ENCODE data around the gene GPR152.
A peak's percentile ranks its signal among the peaks of the same experiment; 100 is the strongest.
"Not testable (repeated sequence)": the region's sequence is repeated elsewhere in the genome, so short reads cannot be mapped to it uniquely, and the experiment has no call there.

Gene GPR152

DNA sequence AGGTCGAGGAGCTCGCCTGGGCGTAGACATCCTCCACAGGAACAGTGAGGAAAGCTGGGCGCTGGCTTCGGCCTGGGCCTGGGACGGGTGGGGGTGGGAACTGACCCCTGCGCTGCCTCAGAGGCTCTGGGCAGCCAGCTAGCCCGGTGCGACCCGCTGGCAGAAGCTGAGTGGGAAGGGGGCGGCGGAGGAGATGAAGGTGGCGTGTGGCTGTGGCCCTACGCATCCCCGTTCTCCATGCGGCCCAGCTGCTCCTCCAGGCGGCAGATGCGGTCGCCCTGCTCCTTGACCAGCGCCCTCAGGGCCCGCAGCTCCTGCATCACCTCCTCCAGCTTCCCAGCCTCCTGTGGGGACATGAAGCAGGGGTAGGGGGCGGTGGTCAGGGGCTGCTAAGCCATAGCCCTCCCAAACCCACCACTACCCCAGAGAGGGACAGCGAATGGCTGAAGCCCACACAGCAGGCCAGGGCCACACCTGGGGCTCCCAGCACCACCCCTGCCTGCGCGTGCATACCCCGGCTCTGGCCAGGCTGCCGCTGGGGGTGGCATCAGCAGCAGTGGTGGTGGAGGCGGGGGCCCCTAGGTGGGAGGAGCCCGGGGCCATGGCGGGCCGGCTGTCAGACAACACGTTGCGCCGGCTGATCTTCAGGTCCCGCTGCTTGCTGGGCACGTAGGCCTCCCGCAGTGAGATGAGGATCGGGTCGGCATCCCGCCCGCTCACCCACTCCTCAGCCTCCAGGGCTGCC, 14.2 kb downstream of the GPR152 start:
- DNase-seq, result no peak

DNA sequence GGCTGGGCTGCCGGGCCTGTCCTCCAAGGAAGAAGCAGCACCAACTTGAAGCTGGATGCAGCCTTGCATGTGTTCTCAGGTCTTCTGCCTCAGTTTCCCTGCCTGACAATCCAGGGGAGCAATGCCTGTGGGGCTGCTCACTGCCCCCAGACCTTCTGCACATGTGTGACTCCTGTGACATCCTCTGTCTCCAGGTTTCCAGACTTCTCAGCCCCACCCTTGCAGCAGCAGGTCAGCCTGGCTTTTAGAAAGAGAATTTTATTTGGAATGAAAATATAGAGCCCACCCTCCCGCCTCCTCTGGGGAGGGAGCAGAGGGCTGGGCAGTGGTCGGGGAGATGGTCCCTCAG, 14.7 kb downstream of the GPR152 start:
- no peak for DNase-seq

DNA sequence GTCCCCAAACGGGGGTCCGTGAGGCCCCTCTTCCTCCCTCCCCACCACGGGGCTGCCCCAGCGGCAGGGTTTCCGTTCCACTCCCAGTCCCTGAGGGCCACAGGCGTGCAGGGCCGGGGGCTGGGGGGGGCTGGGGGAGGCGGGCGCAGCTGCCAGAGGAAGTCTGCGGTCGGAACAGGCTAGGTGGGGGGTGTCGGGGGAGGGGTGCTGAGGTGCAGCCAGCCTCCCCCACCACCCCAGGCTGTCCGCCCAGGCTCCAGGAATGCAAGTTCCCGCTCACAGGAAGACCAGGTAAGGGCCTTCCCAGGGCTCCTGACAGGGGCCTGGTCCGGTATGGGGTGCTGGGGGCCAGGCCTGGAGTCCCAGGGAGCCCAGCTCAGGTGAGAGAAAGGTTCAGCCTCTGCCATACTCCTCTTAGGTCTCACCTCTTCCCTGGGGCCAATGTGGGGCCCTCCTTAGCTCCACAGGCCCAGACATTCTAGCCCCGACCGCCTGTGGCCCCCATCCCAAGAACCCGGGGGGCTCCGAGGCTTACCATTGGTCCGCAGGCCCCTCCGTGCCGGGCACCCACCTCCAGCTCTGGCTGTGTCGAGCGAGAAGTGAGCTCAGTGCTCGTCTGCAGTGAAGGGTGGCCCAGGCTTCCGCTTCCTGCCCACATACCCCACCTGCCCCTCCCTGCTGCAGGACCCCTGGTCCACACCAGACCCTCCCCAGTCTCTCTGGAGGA, 15.3 kb downstream of the GPR152 start, which contains the start of gene PTPRCAP:
Gene PTPRCAP (minus strand): TSS at position 601 of the 727 bp plus-strand sequence. CDS start 63 bp downstream, at position 538.
- DNase-seq, result no peak

DNA sequence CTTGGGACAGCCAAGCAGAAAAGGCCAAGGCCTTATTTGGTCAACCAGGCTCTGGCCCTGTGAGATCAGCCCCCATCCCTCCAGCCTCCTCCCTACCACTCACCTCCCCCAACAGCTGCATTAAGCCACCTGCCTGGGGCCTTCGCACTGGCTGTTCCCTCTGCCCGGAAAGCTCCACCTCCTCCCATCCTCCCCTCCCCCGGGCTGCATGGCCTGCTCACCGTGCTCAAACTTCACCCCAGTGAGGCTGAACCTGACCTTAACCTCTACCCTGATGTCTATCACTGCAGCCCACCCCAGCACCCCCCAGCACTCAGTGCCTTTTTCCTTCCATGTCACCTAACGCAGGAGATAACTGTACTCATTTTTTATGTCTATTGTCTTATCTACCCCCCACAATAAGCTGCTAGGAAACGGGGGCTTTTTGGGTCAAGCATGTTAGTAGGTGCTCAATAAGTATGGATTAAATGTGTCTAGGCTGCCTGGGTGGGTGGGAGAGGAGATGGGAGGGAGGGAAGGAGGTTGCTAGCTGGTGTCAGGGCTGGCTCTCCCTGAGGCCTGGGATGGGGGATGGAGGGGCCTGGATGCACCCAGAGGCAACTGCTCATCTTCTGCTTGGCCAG, 16.0 kb downstream of the GPR152 start:
- DNase-seq, result no peak

DNA sequence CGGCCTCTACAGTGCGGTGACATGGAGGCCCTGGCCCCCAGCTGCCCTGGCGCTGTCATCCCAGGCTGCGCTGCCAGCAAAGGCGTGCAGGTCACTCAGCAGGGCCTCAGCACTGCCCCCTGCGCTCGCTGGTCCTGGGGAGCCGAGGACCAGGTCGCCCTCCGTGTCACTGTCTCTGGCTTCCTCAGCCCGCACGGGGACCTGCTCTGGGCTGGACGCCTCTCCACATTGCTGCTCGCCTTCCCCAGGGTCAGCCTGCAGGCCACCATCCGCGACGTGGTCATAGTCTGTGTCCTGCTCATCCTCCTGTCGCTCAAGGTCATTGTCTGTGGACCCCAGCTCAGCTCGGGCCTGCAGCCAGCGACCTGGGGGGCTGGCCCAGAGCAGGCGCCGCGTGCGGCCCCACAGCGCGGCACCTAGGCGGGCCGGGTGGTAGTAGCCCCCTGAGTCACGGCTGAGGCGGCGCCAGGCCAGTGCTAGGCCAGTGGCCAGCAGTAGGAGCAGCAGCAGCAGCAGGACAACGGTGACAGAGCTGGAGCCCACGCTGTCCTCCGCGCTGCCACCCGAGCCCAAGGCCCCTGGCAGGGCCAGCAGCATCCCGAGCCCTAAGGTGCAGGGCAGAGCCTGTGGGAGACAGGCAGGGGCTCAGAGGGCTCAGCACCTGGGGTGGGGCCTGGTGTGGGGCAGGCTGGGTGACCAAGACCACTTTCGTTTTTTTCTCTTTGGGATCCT, 16.6 kb downstream of the GPR152 start:
- DNase-seq, result no peak

DNA sequence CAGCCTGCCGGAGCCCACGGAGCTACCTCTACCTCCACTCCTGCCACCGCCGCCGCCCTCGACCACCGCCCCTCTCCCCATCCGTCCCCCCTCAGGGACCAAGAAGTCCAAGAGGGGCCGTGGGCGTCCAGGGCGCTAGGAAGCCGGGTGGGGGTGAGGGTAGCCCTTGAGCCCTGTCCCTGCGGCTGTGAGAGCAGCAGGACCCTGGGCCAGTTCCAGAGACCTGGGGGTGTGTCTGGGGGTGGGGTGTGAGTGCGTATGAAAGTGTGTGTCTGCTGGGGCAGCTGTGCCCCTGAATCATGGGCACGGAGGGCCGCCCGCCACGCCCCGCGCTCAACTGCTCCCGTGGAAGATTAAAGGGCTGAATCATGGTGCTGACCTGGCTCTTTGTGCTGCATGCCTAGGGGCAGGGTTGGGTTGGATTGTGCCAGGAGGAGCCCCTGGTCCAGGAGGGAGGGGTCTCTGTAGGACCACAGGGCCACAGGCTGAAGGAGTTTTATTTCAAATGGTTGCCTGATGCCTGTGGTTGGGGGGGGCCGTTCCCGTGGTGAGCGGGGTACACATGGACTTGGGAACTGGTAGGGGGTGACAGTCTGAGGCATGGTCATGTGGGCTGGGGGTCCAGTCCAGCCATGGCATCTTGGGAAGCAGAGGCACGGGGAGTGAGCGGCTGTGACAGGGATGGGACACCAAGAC, 17.4 kb downstream of the GPR152 start:
- no peak for DNase-seq

DNA sequence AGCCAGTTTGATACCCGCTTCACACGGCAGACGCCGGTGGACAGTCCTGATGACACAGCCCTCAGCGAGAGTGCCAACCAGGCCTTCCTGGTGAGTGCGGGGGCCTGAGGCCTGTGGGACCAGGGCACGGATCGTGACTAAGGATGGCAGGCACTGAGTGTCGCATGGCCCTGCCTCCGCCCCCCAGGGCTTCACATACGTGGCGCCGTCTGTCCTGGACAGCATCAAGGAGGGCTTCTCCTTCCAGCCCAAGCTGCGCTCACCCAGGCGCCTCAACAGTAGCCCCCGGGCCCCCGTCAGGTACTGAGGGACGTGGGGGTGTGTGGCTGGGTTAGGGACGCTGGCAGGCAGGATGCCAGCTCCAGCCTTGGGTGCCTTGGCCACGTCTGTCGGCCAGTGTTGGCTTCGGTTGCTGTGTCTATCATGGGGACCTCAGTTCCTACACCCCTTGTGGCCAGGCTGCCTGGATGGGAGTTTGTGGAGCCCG, 18.1 kb downstream of the GPR152 start:
- no peak for DNase-seq

DNA sequence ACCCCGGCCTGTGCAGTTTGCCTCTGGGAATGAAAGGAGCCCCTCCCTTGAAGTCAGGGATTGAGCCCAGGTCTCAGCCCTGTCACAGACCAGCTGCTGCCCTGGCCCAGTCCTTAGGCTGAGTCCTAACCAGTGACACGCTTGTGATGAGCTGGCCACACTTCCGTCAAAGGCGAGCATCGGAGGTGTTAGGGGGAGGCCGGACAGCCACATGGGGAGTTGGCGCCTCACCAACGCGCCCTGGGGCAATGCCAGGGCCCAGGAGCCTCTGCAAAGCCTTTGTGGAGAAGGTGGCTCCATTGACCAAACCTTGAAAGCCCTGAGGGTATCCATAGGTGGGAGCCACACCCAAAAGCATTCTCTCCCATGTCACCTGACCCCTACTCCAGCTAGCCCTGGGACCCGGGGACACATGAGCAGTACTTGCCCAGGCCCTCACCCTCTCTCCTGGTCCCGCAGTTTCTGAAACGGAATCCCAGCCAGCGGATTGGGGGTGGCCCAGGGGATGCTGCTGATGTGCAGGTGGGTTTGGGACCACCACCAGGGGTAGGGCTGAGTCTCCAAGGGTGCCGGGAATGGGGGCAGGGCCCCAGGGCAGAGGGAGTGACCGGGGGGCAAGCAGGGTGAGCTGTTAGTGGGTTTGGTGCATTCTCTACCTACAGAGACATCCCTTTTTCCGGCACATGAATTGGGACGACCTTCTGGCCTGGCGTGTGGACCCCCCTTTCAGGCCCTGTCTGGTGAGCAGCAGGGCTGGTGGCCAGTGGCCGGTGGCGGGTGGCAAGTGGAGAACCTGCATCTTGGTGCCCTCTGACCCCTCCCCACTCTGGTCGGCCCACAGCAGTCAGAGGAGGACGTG, 18.8 kb downstream of the GPR152 start:
- DNase-seq, result no peak

DNA sequence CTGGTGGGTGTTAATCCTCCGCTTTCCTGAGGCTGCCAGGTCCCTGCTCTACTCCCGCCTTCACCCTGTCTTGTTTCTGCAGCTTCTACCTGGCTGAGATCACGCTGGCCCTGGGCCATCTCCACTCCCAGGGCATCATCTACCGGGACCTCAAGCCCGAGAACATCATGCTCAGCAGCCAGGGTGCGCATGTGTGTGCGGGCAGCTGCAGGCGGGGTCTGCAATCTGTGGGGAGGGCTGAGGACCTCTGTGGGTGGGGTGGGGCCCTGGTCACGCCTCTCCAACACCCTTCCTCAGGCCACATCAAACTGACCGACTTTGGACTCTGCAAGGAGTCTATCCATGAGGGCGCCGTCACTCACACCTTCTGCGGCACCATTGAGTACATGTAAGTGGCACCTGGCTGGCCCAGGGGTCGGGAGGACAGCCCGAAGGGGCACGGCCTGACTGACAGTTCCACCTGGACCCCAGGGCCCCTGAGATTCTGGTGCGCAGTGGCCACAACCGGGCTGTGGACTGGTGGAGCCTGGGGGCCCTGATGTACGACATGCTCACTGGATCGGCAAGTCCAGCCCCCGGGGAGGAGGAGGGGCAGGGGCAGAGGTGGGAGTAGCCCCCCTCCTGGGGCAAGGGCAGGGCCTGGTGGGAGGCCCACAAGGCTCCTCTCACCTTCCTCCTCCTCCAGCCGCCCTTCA, 19.7 kb downstream of the GPR152 start:
- no peak for DNase-seq

DNA sequence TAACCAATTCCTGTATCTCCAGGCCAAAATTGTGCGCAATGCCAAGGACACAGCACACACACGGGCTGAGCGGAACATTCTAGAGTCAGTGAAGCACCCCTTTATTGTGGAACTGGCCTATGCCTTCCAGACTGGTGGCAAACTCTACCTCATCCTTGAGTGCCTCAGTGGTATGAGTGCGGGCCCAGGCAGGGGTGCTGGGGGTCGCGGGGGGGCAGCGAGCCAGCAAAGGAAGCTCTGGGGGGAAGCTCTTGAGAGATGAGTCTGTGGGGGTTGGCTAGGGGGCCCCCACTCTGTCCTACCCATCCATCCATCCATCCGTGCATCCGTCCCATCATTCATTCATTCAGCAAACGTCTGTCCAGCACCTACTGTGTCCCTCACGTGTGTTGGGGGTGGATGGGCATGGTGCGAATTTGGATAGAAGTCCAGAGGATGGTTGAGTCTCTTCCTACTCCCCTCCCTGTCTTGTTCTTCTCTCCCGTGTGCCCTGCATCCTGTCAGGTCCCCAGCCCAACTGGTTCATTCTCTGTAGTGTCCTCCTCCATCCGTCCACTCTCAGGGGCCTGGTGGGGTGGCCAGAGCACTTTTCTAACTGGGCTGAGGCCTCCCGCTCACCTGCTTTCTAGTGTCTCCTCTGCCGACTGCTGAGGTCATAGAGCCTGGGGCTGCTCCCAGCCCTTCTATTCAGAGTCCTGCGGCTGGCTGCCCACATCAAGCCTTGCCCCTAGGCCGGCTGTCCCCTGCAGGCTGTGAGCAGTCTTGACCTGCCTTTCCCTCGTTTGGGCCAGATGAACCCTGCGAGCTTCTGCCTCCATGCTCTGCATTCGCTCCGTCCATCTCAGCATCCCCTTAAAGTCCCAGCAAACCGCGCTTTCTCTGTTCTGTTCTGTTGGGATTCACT, 20.9 kb downstream of the GPR152 start:
- no peak for DNase-seq

DNA sequence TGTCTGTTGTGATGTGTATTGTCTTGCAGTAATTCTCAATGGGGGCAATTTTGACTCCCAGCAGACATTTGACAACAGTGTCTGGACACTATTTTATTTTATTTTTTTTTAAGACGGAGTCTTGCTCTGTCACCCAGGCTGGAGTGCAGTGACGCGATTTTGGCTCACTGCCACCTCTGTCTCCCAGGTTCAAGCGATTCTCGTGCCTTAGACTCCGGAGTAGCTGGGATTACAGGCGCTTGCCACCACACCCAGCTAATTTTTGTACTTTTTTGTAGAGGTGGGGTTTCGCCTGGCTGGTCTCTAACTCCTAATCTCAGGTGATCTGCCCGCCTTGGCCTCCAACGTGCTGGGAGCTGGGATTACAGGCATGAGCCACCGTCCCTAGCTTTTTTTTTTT, 22.8 kb downstream of the GPR152 start:
- no peak for DNase-seq

DNA sequence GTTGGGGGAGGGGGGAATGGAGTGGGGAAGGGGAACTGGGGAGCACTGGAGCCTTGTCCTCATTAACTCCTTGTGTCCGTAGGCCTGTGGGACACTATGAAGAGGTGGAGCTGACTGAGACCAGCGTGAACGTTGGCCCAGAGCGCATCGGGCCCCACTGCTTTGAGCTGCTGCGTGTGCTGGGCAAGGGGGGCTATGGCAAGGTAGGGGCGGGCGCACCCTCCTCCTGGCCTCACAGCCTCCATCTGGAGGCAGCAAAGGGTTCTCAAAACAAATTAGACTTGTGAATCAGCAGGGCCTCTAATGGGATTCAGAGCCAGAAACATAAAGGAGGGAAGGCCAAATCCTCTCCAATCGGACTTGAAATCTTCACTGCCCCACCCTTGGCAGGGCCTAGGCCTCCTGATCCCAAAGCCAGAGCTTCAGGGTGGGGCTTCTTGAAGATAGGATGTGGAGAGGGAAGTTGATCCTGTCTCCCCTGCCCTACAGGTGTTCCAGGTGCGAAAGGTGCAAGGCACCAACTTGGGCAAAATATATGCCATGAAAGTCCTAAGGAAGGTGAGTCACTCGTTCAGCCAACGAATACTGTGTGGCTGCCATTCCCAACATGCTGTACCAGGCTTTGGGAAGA, 23.4 kb downstream of the GPR152 start:
- DNase-seq, result no peak

DNA sequence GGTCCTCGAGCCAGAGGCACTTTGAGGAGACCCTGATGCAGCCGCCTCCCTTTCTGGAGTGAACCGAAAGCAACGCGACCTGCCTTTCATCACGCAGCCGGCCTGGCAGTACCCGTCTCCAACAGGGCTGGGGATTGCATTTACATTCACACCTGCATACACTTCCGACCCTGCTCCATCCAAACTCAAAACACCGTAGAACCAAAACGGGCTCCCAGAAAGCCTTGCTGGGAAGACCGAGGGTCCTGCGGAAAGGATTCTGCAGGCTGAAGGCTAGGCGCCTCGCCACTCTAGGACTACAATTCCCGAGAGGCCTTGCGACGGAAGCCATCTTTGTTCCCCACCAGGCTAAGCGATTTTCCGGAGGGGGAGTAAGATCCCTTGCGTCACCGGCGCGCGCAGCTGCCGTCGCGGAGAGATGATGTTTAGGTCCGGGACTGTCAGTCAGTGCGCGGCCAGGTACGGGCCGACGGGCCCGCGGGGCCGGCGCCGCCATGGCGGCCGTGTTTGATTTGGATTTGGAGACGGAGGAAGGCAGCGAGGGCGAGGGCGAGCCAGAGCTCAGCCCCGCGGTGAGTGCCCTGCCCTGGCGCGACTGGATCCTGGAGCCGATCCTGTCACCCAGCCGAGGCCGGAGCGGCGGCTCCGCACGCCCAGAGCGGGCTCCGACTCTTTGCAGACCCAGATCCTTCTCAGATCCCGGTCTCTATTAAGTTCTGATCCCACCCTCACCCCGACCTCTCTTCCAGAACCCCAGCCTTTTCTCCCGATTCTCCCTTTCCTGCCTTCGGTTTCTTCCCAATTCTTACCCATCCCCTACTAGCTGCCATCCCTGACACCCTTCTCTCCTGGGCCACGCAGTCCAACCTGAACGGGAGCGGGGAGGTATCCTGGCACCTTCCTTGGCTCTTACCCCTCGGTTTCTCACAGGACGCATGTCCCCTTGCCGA, 24.2 kb downstream of the GPR152 start, which contains the start of gene RPS6KB2:
Gene RPS6KB2 (plus strand): TSS at position 443 of the 950 bp plus-strand sequence. CDS start 52 bp downstream, at position 495.
- DNase-seq, result peak; percentile 93 to 100

DNA sequence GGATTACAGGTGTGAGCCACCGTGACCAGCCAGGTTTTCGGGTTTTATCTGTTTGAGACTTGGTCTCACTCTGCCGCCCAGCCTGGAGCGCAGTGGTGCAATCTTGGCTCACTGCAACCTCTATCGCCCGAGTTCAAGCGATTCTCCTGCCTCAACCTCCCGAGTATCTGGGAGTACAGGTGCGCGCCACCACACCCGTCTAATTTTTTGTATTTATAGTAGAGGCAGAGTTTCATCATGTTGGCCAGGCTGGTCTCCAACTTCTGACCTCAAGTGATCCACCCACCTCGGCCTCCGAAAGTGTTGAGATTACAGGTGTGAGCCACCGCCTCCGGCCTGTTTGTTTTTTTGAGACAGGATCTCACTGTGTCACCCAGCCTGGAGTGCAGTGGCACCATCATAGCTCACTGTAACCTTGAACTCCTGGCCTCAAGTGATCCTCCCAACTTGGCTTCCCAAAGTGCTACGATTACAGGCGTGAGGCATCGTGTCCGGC, 25.1 kb downstream of the GPR152 start:
- not testable (repeated sequence) for DNase-seq

DNA sequence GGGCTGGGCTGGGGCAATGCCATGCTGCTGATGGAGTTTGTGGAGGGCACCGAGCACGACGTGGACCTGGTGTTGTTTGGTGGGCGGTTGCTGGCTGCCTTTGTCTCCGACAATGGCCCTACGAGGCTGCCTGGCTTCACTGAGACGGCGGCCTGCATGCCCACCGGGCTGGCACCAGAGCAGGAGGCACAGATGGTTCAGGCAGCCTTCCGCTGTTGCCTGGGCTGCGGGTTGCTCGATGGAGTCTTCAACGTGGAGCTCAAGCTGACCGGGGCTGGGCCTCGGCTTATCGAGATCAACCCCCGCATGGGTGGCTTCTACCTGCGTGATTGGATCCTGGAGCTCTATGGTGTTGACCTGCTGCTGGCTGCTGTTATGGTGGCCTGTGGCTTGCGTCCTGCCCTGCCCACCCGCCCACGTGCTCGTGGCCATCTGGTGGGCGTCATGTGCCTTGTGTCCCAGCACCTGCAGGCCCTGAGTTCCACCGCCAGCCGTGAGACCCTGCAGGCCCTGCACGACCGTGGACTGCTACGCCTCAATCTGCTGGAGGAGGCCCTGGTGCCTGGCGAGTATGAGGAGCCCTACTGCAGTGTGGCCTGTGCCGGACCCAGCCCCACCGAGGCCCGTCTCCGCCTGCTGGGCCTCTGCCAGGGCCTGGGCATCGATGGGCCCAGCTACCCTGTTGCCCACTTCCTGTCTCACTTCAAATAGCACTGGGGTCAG, 28.5 kb downstream of the GPR152 start:
- no peak for DNase-seq

DNA sequence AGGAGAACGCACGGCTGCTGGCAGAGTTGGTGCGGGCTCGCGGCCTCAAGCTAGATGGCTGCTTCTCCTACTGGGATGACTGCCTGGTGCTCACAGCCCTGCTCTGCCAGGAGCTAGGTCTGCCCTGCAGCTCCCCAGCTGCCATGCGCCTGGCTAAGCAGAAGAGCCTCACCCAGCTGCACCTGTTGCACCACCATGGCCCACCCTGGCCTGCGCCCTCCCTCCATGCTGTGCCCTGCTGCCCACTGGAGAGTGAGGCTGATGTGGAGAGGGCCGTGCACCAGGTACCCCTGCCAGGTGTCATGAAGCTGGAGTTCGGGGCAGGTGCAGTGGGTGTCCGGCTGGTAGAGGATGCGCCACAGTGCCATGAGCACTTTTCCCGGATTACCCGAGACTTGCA, 29.1 kb downstream of the GPR152 start:
- DNase-seq, result no peak

DNA sequence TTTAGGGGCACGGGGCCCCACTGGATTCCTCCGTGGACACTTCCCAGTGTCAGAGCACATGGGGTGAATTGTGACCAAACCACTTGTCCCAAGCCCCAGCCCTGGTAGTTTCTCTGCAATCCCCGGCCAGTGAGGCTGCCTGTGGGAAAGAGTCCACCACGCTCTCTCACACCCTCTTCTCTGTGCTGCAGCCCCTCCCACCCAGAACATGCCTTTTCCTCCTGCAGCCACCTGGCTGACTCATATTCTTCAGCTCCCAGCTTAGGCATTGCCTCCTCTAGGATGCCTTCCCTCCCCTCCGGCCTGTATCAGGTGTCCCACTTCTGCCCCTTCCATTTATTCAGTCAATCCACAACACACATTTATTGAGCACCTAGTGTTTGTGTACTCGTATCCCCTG, 29.6 kb downstream of the GPR152 start:
- DNase-seq, result no peak

All from inflammatory macrophage treated with lipopolysaccharide for 1 hour (primary cell).